Keratinocyte (primary cell): ENCODE data around the gene MAP4. TPM values are rescaled to one million over a fixed set of nuclear protein-coding genes. Genes with fewer than 3 reads are reported as not detected.

ENCODE experiments used
- DNase-seq: peaks from one replicate; pipeline ENCODE4 v3.0.0-alpha.2; 2011; ENCODE audit warnings: low read depth, missing footprints, low spot score
- FAIRE-seq: peaks from 2 replicates; lab custom pipeline; 2011; peaks lifted over from hg19 to GRCh38; lab: Jason Lieb, UNC
- H2AFZ ChIP-seq: 2 replicates; pipeline ENCODE4 v1.6.0; 2012; ENCODE audit warnings: low read length, control low read depth, inconsistent platforms; ENCODE audit not compliant: control insufficient read depth
- H3K27ac ChIP-seq: 2 replicates; pipeline ENCODE4 v1.5.1; 2011; ENCODE audit warnings: low read length; ENCODE audit not compliant: control insufficient read depth, insufficient read depth
- H3K27me3 ChIP-seq: 3 replicates; pipeline ENCODE4 v1.6.0; 2011; ENCODE audit warnings: low read length; ENCODE audit not compliant: control insufficient read depth, insufficient read depth; ENCODE audit errors: extremely low read depth
- H3K36me3 ChIP-seq, 2 experiments: 2 replicates in 1 of 2; 3 replicates in 1 of 2; pipeline ENCODE4 v1.5.1; 2011; ENCODE audit warnings: low read length in 2 of 2, mild to moderate bottlenecking in 1 of 2; ENCODE audit not compliant: control insufficient read depth in 2 of 2, insufficient read depth in 2 of 2; ENCODE audit errors: extremely low read depth in 1 of 2
- H3K4me1 ChIP-seq: 3 replicates; pipeline ENCODE4 v1.5.1; 2011; ENCODE audit warnings: low read length; ENCODE audit not compliant: control insufficient read depth, insufficient read depth; ENCODE audit errors: extremely low read depth
- H3K4me2 ChIP-seq: 3 replicates; pipeline ENCODE4 v1.6.0; 2011; ENCODE audit warnings: low read depth, low read length; ENCODE audit not compliant: control insufficient read depth, insufficient read depth; ENCODE audit errors: extremely low read depth
- H3K4me3 ChIP-seq, 3 experiments: fragments of 200-600 bp in 1 of 3; sonication (generic) in 1 of 3; 2 replicates in 2 of 3; 3 replicates in 1 of 3; pipeline ENCODE4 v1.5.1; 2011 to 2016; ENCODE audit warnings: low read length in 3 of 3, mild to moderate bottlenecking in 3 of 3, control low read depth in 2 of 3, inconsistent platforms in 1 of 3, low read depth in 1 of 3, mixed read lengths in 1 of 3, mixed run types in 1 of 3, moderate library complexity in 1 of 3; ENCODE audit not compliant: control insufficient read depth in 2 of 3, insufficient read depth in 2 of 3; ENCODE audit errors: extremely low read depth in 1 of 3
- H3K79me2 ChIP-seq: 2 replicates; pipeline ENCODE4 v1.6.0; 2012; ENCODE audit warnings: low read length; ENCODE audit not compliant: control insufficient read depth, insufficient read depth
- H3K9ac ChIP-seq: 3 replicates; pipeline ENCODE4 v1.6.0; 2011; ENCODE audit warnings: low read length; ENCODE audit not compliant: control insufficient read depth, insufficient read depth; ENCODE audit errors: extremely low read depth
- H3K9me1 ChIP-seq: 3 replicates; pipeline ENCODE4 v1.6.0; 2011; ENCODE audit warnings: low read length; ENCODE audit not compliant: control insufficient read depth, insufficient read depth; ENCODE audit errors: extremely low read depth
- H3K9me3 ChIP-seq: 2 replicates; pipeline ENCODE4 v1.5.1; 2012; ENCODE audit warnings: low read depth, low read length; ENCODE audit not compliant: control insufficient read depth
- H4K20me1 ChIP-seq: 3 replicates; pipeline ENCODE4 v1.6.0; 2011; ENCODE audit warnings: low read length; ENCODE audit not compliant: control insufficient read depth, insufficient read depth; ENCODE audit errors: extremely low read depth
- EZH2 ChIP-seq: IDR thresholded peaks from one replicate; pipeline ENCODE4 v1.6.1; 2012; ENCODE audit warnings: inconsistent platforms, mild to moderate bottlenecking, low read length, moderate library complexity
- dilution Hi-C: fragments of 300-500 bp; cut with MboI; formaldehyde crosslinking; loops from one replicate; pipeline ENCODE4 v1.7.0; 2020; ENCODE audit warnings: low sequenced_read_pairs; ENCODE audit not compliant: extremely low pct_ligation_motif_present
- polyA plus RNA-seq, 5 experiments: library from polyadenylated mRNA; depleted of rRNA in 3 of 5; stranded (reverse) in 3 of 5; stranded (forward) in 1 of 5; unstranded in 1 of 5; fragments of >200 nt; gene quantifications; 1 replicate in 1 of 5; 2 replicates in 3 of 5; 3 replicates in 1 of 5; pipeline versions ENCODE4 v1.2.1 to v1.2.3, GENCODE V29; 2011 to 2012; ENCODE audit warnings: missing spikeins in 2 of 5, low read depth in 1 of 5, low replicate concordance in 1 of 5
- TF ChIP-seq, protein P1 (sequence below), 3 experiments: IDR thresholded peaks in 1 of 3; conservative IDR thresholded peaks in 1 of 3; optimal IDR thresholded peaks in 1 of 3; 2 replicates in 2 of 3; 3 replicates in 1 of 3; pipeline versions ENCODE3 to v1.5.1; 2011; ENCODE audit warnings: low read length in 3 of 3, mild to moderate bottlenecking in 3 of 3, moderate library complexity in 2 of 3, control low read depth in 1 of 3, inconsistent platforms in 1 of 3; ENCODE audit not compliant: insufficient read depth in 2 of 3; ENCODE audit errors: extremely low read depth in 1 of 3

MAP4 gene
- polyA plus RNA-seq, 1 donor (not counting 4 experiments of a cell fraction or from before 2014, with no cell fraction given), result 110 TPM

DNA sequence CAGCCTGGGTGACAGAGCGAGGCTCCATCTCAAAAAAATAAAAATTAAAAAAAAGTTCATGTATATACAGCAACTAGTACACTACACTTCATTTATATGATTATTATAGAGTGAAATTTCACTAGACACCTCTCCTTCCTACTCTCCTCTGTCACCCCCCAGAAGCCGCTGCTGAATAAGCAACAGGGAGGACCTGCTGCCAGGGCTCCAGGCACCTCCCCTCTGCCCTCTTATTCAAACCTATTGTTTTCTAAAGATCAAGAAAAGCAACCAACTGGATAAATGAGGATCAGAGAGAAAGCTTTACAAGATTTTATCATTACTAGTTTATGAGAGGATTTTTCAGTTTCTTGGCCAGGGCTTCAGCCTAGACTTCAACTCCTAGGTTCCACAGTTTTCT lies 141.8 kb downstream of the MAP4 start:
- Histone ChIP-seq H3K36me3 (peaks cover 17 to 22% of the 10 kb centered on the region in 2 experiments), H3K79me2 (no peaks in the 10 kb centered on the region), H3K27ac (peak overlapping the region; percentile 1), H2AFZ (no peak overlapping the region), H3K27me3 (no peaks in the 10 kb centered on the region), H3K9me3 (no peaks in the 10 kb centered on the region), H3K4me1 (peaks cover 24% of the 10 kb centered on the region), H3K9ac (no peak overlapping the region), H3K4me2 (no peak overlapping the region), H4K20me1 (no peaks in the 10 kb centered on the region), H3K4me3 (no peak overlapping the region), H3K9me1 (peaks cover 4% of the 10 kb centered on the region)
- DNase-seq (no peak), FAIRE-seq (no peak)
- dilution Hi-C loops, result no loop called here
- TF ChIP-seq EZH2, result no peak
- TF ChIP-seq, protein P1, sequence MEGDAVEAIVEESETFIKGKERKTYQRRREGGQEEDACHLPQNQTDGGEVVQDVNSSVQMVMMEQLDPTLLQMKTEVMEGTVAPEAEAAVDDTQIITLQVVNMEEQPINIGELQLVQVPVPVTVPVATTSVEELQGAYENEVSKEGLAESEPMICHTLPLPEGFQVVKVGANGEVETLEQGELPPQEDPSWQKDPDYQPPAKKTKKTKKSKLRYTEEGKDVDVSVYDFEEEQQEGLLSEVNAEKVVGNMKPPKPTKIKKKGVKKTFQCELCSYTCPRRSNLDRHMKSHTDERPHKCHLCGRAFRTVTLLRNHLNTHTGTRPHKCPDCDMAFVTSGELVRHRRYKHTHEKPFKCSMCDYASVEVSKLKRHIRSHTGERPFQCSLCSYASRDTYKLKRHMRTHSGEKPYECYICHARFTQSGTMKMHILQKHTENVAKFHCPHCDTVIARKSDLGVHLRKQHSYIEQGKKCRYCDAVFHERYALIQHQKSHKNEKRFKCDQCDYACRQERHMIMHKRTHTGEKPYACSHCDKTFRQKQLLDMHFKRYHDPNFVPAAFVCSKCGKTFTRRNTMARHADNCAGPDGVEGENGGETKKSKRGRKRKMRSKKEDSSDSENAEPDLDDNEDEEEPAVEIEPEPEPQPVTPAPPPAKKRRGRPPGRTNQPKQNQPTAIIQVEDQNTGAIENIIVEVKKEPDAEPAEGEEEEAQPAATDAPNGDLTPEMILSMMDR (optimal IDR thresholded peaks at IDR 0.05 in 1 of 3, IDR thresholded peaks at IDR 0.05 in 1 of 3, conservative IDR thresholded peaks at IDR 0.05 in 1 of 3; ENCODE audit: extremely low read depth in 1 of 3, insufficient read depth in 2 of 3, low read length in 3 of 3), result no peak

DNA sequence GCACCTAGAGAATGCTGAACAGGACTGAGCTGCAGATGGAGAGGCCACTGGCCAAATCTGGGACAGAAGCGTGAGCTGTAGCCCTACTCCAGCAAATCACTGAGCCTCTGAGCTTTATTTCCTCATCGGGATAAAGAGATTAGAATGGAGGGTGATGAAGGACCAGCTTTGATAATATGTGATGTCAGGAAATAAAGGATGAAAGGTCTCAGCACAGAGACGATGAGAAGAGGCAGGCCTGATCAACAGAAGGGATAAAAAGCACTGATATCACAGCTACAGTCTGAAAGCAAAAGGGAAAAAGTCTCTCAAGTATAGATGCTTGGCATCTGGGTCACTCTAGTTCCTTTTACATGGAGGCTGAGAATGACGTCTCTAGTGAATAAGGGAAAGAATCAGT lies 143.3 kb downstream of the MAP4 start:
- no peak for TF ChIP-seq EZH2
- TF ChIP-seq, protein P1 (optimal IDR thresholded peaks at IDR 0.05 in 1 of 3, IDR thresholded peaks at IDR 0.05 in 1 of 3, conservative IDR thresholded peaks at IDR 0.05 in 1 of 3; ENCODE audit: extremely low read depth in 1 of 3, insufficient read depth in 2 of 3, low read length in 3 of 3), result no peak
- Histone ChIP-seq H4K20me1 (no peaks in the 10 kb centered on the region), H3K36me3 (peaks cover 31 to 36% of the 10 kb centered on the region in 2 experiments), H3K9me3 (no peaks in the 10 kb centered on the region), H3K79me2 (no peaks in the 10 kb centered on the region), H3K27me3 (no peaks in the 10 kb centered on the region), H3K9ac (no peak overlapping the region), H2AFZ (no peak overlapping the region), H3K4me1 (peaks cover 24% of the 10 kb centered on the region), H3K4me3 (no peak overlapping the region), H3K9me1 (peaks cover 4% of the 10 kb centered on the region), H3K4me2 (no peak overlapping the region), H3K27ac (no peak overlapping the region)
- DNase-seq, result no peak
- dilution Hi-C loops, result no loop called here
- no peak for FAIRE-seq
